ENCODE data around the gene LSAMP. TPM values are rescaled to one million over a fixed set of nuclear protein-coding genes. Genes with fewer than 3 reads are reported as not detected.

The LSAMP gene
- total RNA-seq, 1 experiment from 2014 or later, result 5.7 TPM

DNA sequence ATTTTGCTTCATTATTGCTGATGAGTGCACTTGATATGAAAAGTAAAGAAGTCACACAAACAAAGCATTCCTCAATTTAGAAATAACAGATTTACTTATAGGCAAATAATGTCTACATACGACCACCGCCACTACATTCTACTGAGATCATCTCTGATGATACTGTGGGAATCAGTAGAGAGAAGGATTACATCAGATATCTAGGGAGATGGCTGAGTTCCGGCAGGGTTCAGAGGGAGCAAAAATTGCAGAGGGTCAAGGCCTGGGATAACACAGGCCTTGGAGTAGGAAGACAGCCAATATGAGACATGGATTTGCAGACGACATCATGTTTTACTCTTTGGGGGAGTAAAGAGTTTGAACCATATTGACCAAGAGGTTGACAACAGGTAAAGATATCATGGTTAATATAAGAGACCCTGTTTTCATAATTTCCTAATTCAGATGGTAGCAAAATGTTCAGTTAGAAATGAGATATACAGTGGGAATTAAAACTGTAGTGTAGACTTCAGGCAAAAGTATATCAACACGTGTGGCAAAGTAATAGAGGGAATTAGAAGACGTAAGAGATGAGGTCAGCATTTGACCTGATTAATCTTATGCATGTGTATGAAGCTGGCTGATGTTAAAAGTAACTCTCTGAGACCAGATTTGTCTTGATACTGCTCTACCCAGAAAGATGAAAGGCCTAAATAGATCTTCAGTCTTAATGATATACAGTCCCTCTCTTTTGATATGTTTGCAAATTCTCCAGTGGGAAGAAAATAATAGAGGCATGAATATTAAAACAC is 15.6 kb downstream of the LSAMP start (continued):
- TF ChIP-seq ARID4B (CRISPR knock-in tag; IDR thresholded peaks at IDR 0.05; ENCODE audit: borderline replicate concordance), result no peak
- no peak for TF ChIP-seq NFE2L1 (CRISPR knock-in tag; IDR thresholded peaks at IDR 0.05)
- TF ChIP-seq ATF1 (CRISPR knock-in tag; IDR thresholded peaks at IDR 0.05), result no peak
- TF ChIP-seq HMGXB4 (CRISPR knock-in tag; IDR thresholded peaks at IDR 0.05), result no peak
- TF ChIP-seq, protein P1, sequence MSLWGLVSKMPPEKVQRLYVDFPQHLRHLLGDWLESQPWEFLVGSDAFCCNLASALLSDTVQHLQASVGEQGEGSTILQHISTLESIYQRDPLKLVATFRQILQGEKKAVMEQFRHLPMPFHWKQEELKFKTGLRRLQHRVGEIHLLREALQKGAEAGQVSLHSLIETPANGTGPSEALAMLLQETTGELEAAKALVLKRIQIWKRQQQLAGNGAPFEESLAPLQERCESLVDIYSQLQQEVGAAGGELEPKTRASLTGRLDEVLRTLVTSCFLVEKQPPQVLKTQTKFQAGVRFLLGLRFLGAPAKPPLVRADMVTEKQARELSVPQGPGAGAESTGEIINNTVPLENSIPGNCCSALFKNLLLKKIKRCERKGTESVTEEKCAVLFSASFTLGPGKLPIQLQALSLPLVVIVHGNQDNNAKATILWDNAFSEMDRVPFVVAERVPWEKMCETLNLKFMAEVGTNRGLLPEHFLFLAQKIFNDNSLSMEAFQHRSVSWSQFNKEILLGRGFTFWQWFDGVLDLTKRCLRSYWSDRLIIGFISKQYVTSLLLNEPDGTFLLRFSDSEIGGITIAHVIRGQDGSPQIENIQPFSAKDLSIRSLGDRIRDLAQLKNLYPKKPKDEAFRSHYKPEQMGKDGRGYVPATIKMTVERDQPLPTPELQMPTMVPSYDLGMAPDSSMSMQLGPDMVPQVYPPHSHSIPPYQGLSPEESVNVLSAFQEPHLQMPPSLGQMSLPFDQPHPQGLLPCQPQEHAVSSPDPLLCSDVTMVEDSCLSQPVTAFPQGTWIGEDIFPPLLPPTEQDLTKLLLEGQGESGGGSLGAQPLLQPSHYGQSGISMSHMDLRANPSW (CRISPR knock-in tag; conservative IDR thresholded peaks at IDR 0.05; ENCODE audit: low read depth), result no peak
- TF ChIP-seq, protein P2, sequence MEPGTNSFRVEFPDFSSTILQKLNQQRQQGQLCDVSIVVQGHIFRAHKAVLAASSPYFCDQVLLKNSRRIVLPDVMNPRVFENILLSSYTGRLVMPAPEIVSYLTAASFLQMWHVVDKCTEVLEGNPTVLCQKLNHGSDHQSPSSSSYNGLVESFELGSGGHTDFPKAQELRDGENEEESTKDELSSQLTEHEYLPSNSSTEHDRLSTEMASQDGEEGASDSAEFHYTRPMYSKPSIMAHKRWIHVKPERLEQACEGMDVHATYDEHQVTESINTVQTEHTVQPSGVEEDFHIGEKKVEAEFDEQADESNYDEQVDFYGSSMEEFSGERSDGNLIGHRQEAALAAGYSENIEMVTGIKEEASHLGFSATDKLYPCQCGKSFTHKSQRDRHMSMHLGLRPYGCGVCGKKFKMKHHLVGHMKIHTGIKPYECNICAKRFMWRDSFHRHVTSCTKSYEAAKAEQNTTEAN (CRISPR knock-in tag; IDR thresholded peaks at IDR 0.05), result no peak
- TF ChIP-seq ERG (CRISPR knock-in tag; IDR thresholded peaks at IDR 0.05), result no peak
- TF ChIP-seq PRRX2 (CRISPR knock-in tag; IDR thresholded peaks at IDR 0.05), result no peak
- TF ChIP-seq CBFB (CRISPR knock-in tag; IDR thresholded peaks at IDR 0.05; ENCODE audit: low read depth), result no peak
- no peak for TF ChIP-seq ZNF671 (CRISPR knock-in tag; IDR thresholded peaks at IDR 0.05)
- no peak for TF ChIP-seq HMGA2 (CRISPR knock-in tag; IDR thresholded peaks at IDR 0.05)
- TF ChIP-seq NFYB (CRISPR knock-in tag; conservative IDR thresholded peaks at IDR 0.05; ENCODE audit: low read depth), result no peak

- POLR2A ChIA-PET, result no interaction called here
- no peaks in the 10 kb centered on the region for H3K27me3 Mint-ChIP-seq (ENCODE audit: low read depth)
- TF ChIP-seq, protein P3, sequence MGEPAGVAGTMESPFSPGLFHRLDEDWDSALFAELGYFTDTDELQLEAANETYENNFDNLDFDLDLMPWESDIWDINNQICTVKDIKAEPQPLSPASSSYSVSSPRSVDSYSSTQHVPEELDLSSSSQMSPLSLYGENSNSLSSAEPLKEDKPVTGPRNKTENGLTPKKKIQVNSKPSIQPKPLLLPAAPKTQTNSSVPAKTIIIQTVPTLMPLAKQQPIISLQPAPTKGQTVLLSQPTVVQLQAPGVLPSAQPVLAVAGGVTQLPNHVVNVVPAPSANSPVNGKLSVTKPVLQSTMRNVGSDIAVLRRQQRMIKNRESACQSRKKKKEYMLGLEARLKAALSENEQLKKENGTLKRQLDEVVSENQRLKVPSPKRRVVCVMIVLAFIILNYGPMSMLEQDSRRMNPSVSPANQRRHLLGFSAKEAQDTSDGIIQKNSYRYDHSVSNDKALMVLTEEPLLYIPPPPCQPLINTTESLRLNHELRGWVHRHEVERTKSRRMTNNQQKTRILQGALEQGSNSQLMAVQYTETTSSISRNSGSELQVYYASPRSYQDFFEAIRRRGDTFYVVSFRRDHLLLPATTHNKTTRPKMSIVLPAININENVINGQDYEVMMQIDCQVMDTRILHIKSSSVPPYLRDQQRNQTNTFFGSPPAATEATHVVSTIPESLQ (CRISPR knock-in tag; IDR thresholded peaks at IDR 0.05), result no peak
- no peak for TF ChIP-seq KAT7 (CRISPR knock-in tag; IDR thresholded peaks at IDR 0.05; ENCODE audit: borderline replicate concordance)
- no peak for TF ChIP-seq PRDM15 (CRISPR knock-in tag; IDR thresholded peaks at IDR 0.05)
- no peak for TF ChIP-seq ZNF138 (CRISPR knock-in tag; conservative IDR thresholded peaks at IDR 0.05)
- TF ChIP-seq ESRRA (CRISPR knock-in tag; IDR thresholded peaks at IDR 0.05; ENCODE audit: borderline replicate concordance), result no peak
- TF ChIP-seq EMX1 (CRISPR knock-in tag; IDR thresholded peaks at IDR 0.05), result no peak
- TF ChIP-seq JUN (CRISPR knock-in tag; IDR thresholded peaks at IDR 0.05), result no peak
Observed at GRCh38 chr3:116426036-116426435, 19.3 kb downstream of the LSAMP start.

More at GRCh38 chr3:116426036-116426435, 19.3 kb downstream of the LSAMP start:
- Mint-ChIP-seq H3K36me3 (no peaks in the 10 kb centered on the region), H3K9me3 (no peaks in the 10 kb centered on the region), H3K4me3 (no peak overlapping the region), H3K27ac (no peak overlapping the region), H3K4me1 (peaks cover 15% of the 10 kb centered on the region)
- ATAC-seq, result no peak
- no peak for DNase-seq (ENCODE audit: low spot score)
- CTCF ChIA-PET, result no interaction called here
